Measurements from ENCODE around the gene NF1.

DNA sequence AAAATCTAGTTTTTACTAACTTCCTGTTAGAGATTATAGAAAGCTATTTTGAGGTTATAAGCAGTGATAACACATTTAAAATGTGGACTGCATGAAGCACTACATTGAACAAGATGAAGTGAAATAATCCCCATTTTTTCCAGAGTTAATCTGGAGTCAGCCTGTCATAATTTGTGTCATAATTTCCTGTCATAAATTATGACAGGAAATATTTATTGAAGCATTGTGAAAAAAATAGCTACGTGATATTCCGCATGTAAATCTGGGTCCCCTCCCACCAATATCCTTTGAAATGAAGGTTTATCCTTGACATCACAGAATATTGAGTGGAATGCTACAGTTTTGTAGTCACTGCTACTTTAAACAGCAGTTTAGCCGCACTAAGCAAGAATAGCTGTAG lies 162.2 kb downstream of the NF1 start:
- TF ChIP-seq POLR2A (IDR thresholded peaks at IDR 0.05; ENCODE audit: extremely low read depth, insufficient read length) = no peak
- TF ChIP-seq, protein P1, sequence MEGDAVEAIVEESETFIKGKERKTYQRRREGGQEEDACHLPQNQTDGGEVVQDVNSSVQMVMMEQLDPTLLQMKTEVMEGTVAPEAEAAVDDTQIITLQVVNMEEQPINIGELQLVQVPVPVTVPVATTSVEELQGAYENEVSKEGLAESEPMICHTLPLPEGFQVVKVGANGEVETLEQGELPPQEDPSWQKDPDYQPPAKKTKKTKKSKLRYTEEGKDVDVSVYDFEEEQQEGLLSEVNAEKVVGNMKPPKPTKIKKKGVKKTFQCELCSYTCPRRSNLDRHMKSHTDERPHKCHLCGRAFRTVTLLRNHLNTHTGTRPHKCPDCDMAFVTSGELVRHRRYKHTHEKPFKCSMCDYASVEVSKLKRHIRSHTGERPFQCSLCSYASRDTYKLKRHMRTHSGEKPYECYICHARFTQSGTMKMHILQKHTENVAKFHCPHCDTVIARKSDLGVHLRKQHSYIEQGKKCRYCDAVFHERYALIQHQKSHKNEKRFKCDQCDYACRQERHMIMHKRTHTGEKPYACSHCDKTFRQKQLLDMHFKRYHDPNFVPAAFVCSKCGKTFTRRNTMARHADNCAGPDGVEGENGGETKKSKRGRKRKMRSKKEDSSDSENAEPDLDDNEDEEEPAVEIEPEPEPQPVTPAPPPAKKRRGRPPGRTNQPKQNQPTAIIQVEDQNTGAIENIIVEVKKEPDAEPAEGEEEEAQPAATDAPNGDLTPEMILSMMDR (IDR thresholded peaks at IDR 0.05; ENCODE audit: low read depth, low read length) = no peak
- TF ChIP-seq, protein P2, sequence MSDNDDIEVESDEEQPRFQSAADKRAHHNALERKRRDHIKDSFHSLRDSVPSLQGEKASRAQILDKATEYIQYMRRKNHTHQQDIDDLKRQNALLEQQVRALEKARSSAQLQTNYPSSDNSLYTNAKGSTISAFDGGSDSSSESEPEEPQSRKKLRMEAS (IDR thresholded peaks at IDR 0.05; ENCODE audit: low read depth, low read length) = no peak

Data from NB4 (cell line).